ENCODE measurements around the gene SCNN1B. TPM values are rescaled to one million over a fixed set of nuclear protein-coding genes. Genes with fewer than 3 reads are reported as not detected.

The SCNN1B gene
- total RNA-seq, 1 donor from 2014 or later: 38.3 TPM

DNA sequence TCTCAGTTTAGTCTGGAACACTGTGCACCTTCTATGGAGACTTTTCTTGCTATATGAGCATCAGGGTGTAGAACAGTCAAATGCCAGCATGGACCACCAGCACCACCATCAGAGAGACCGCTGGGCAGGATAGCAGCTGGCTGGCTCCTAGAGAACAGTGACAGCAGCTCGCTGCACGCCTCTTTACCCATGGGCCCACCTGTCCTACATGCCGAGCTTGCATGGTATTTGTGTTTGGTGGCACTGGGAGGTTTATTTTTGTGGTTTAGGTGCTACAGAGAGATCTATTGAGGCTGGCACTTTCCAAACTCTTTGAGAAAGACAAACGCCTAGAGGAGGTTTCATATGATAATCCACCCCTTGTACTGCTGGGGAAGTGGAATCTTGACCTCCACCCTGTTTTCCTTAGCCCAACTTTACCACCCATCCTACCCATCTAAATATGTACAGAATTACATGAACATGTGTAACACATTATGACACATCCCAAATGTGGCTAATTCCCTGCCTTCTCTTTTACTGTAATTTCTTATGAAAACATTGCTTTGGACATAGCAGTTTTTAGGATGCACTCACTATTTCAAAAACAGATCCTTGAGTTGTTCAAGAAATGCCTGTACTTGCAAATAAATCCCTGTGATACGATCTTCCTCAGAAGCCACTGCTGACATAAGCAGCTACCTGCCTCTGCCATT is 104.6 kb downstream of the SCNN1B start:
- Histone ChIP-seq H3K27me3 (ENCODE audit: low read depth) (no peaks in the 10 kb centered on the region), H3K36me3 (peaks cover 80% of the 10 kb centered on the region), H3K4me1 (no peaks in the 10 kb centered on the region), H3K9me3 (no peaks in the 10 kb centered on the region), H3K27ac (no peak overlapping the region), H3K4me3 (no peak overlapping the region)
- TF ChIP-seq, protein P1, sequence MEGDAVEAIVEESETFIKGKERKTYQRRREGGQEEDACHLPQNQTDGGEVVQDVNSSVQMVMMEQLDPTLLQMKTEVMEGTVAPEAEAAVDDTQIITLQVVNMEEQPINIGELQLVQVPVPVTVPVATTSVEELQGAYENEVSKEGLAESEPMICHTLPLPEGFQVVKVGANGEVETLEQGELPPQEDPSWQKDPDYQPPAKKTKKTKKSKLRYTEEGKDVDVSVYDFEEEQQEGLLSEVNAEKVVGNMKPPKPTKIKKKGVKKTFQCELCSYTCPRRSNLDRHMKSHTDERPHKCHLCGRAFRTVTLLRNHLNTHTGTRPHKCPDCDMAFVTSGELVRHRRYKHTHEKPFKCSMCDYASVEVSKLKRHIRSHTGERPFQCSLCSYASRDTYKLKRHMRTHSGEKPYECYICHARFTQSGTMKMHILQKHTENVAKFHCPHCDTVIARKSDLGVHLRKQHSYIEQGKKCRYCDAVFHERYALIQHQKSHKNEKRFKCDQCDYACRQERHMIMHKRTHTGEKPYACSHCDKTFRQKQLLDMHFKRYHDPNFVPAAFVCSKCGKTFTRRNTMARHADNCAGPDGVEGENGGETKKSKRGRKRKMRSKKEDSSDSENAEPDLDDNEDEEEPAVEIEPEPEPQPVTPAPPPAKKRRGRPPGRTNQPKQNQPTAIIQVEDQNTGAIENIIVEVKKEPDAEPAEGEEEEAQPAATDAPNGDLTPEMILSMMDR (IDR thresholded peaks at IDR 0.05): no peak
- intact Hi-C loops (cut with DNase I): no loop called here
- DNase-seq: no peak
- no peak for ATAC-seq

DNA sequence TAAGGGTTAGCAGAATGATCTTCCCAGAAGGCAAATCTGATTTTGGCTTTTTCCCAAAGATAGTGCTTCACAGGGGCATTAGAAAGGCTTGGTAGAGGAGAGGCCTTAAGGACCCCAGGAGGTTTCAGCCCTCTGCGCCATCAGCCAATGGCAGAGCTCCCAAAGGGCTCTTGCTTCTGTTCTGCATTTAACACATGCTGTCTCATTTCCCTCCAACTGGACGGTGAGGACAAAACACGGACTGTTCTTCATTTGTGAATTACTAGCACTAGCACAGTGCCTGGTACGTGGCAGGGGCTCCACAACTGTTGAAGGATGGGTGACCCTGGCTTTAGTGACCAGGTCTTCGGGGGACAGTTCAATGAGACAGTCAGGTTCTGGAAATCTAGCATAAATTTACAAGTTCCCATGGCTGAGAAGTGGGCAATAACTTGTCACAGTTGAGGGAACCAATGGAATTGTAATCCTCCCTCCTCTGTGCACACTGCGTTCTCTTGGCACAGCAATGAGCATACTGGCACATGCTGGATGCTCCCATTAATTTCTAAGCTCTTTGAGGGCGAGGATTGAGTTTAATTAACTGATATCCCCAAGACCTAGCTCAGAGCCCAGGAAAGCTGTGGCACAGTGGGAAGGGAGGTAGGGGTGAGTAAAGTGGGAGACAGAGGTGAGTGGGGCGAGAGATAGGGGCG is 105.5 kb downstream of the SCNN1B start:
- Histone ChIP-seq H3K36me3 (peaks cover 80% of the 10 kb centered on the region), H3K27me3 (ENCODE audit: low read depth) (no peaks in the 10 kb centered on the region), H3K4me1 (no peaks in the 10 kb centered on the region), H3K9me3 (no peaks in the 10 kb centered on the region), H3K27ac (no peak overlapping the region), H3K4me3 (no peak overlapping the region)
- ATAC-seq (no peak), DNase-seq (no peak)
- intact Hi-C loops (cut with DNase I): no loop called here
- TF ChIP-seq, protein P1 (IDR thresholded peaks at IDR 0.05): no peak

DNA sequence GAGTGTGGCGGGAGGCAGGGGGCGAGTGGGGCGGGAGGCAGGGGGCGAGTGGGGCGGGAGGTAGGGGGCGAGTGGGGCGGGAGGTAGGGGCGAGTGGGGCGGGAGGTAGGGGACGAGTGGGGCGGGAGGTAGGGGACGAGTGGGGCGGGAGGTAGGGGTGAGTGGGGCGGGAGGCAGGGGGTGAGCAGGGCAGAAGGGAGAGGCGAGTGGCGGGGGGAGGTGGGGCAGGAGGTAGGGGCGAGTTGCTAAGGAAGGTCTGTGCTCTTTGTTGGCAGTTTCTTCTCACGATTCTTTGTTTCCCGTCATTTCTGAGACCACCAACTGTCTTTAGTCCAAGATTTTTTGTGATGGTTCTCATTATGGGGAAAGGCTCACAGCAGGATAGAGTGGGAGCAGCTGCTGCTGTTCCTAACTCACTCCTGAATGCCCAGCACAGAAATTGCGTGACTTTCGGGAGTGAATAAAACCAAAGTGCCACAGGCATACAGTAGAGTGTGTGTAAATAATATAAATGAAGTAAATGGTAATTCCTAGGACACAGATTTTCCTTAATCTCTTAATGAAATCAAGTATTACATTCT is 106.2 kb downstream of the SCNN1B start:
- intact Hi-C loops (cut with DNase I): no loop called here
- Histone ChIP-seq H3K4me1 (no peaks in the 10 kb centered on the region), H3K27ac (no peak overlapping the region), H3K9me3 (no peaks in the 10 kb centered on the region), H3K4me3 (no peak overlapping the region), H3K36me3 (peaks cover 80% of the 10 kb centered on the region), H3K27me3 (ENCODE audit: low read depth) (no peaks in the 10 kb centered on the region)
- TF ChIP-seq, protein P1 (IDR thresholded peaks at IDR 0.05): no peak
- DNase-seq (no peak), ATAC-seq (no peak)

DNA sequence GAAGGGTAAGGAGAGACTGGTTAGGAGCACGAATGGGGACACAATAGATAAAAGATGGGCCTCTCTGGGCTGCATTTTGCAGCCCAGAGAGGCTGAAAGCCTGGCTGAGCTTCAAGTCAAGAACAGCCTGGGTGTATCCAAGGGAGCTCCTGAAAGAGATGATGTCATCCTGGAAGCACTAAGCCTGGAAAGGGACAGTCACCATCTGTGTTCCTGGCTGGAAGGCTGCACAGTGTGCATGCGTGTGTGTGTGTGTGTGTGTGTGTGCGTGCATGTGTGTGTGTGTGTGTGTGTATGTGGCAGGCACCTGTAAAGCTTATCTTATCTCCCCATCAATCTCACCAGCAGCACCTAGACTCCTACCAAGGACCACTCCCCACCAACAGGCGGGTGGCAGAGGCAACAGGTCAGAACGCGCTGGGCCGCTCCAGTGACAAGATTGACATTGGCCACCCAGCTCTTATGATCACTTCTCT is 106.8 kb downstream of the SCNN1B start:
- Histone ChIP-seq H3K36me3 (peaks cover 80% of the 10 kb centered on the region), H3K27ac (peak overlapping the region; percentile 31), H3K27me3 (ENCODE audit: low read depth) (no peaks in the 10 kb centered on the region), H3K9me3 (no peaks in the 10 kb centered on the region), H3K4me1 (no peaks in the 10 kb centered on the region), H3K4me3 (no peak overlapping the region)
- ATAC-seq (peak; percentile 80 to 87), DNase-seq (no peak)
- intact Hi-C loops (cut with DNase I): no loop called here
- TF ChIP-seq, protein P1 (IDR thresholded peaks at IDR 0.05): no peak

DNA sequence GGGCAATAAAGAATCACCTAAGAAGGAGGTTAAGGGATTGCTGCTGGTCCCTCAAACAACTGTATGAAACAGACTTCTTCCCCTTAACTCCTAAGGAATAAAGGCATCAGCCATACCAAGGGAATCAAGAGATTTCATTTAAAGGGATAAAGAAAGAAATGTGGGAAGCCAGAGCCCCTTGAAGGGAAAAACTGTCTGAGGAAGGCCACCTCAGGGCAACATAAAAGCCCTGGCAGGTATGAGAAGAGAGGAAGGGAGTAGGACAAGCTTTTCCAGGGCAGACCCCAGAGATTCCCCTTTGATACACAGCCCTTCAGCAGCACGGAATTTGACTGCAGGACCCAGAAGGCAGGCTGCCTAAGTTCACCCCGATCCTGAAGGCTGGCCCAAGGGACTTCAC is 107.4 kb downstream of the SCNN1B start:
- Histone ChIP-seq H3K9me3 (no peaks in the 10 kb centered on the region), H3K27me3 (ENCODE audit: low read depth) (no peaks in the 10 kb centered on the region), H3K4me1 (no peaks in the 10 kb centered on the region), H3K36me3 (peaks cover 80% of the 10 kb centered on the region), H3K27ac (peak overlapping the region; percentile 31), H3K4me3 (no peak overlapping the region)
- ATAC-seq: no peak
- intact Hi-C loops (cut with DNase I): no loop called here
- DNase-seq: no peak
- TF ChIP-seq, protein P1 (IDR thresholded peaks at IDR 0.05): no peak

All from lower lobe of right lung (tissue), 2 donors.